ENCODE data around the gene GBE1.
"Not testable (repeated sequence)": the region's sequence is repeated elsewhere in the genome, so short reads cannot be mapped to it uniquely, and the experiment has no call there.

GBE1 gene

GRCh38 chr3:81516042-81516441 lies 245.4 kb downstream of the GBE1 start:
- no peak for FAIRE-seq

GRCh38 chr3:81513591-81513990 lies 247.9 kb downstream of the GBE1 start:
- no peak for FAIRE-seq

GRCh38 chr3:81503026-81503425 lies 258.4 kb downstream of the GBE1 start:
- FAIRE-seq, result no peak

- no peak for FAIRE-seq
These were observed 259.2 kb downstream of the GBE1 start for GRCh38 chr3:81502236-81502635.

GRCh38 chr3:81500039-81500438 lies 261.4 kb downstream of the GBE1 start:
- FAIRE-seq, result no peak

GRCh38 chr3:81497572-81498251 lies 263.7 kb downstream of the GBE1 start:
- FAIRE-seq, result no peak

GRCh38 chr3:81496407-81497104 lies 264.9 kb downstream of the GBE1 start:
- FAIRE-seq, result no peak

- not testable (repeated sequence) for FAIRE-seq
These were observed 269.0 kb downstream of the GBE1 start for GRCh38 chr3:81492471-81492870.

- no peak for FAIRE-seq
These were observed 269.4 kb downstream of the GBE1 start for GRCh38 chr3:81492040-81492439.

- FAIRE-seq, result peak; percentile 84
These were observed 270.7 kb downstream of the GBE1 start for GRCh38 chr3:81490541-81491288.

- no peak for FAIRE-seq
These were observed 276.0 kb downstream of the GBE1 start for GRCh38 chr3:81485444-81485865.

GRCh38 chr3:81484520-81484919 lies 276.9 kb downstream of the GBE1 start:
- no peak for FAIRE-seq

- no peak for FAIRE-seq
These were observed 278.4 kb downstream of the GBE1 start for GRCh38 chr3:81483046-81483445.

- FAIRE-seq, result no peak
These were observed 283.7 kb downstream of the GBE1 start for GRCh38 chr3:81477740-81478139.

- no peak for FAIRE-seq
These were observed 284.8 kb downstream of the GBE1 start for GRCh38 chr3:81476692-81477091.

GRCh38 chr3:81472600-81473362 lies 288.7 kb downstream of the GBE1 start:
- FAIRE-seq, result no peak

GRCh38 chr3:81470524-81471278 lies 290.7 kb downstream of the GBE1 start:
- FAIRE-seq, result peak; percentile 82

- FAIRE-seq, result no peak
These were observed 293.1 kb downstream of the GBE1 start for GRCh38 chr3:81468391-81468790.

- FAIRE-seq, result no peak
These were observed 295.3 kb downstream of the GBE1 start for GRCh38 chr3:81466201-81466560.

- no peak for FAIRE-seq
These were observed 295.8 kb downstream of the GBE1 start for GRCh38 chr3:81465510-81466200.

- FAIRE-seq, result no peak
These were observed 297.7 kb downstream of the GBE1 start for GRCh38 chr3:81463781-81464180.

GRCh38 chr3:81462921-81463320 lies 298.5 kb downstream of the GBE1 start:
- no peak for FAIRE-seq
